Mesendoderm (in vitro differentiated cells): ENCODE measurements around the gene CMTM5.

Experiments
- DNase-seq: peaks from one replicate; pipeline ENCODE4 v3.0.0; 2013
- H2AK5ac ChIP-seq: 2 replicates; pipeline ENCODE4 v1.6.1; 2013; ENCODE audit warnings: low read length, inconsistent platforms
- H2BK120ac ChIP-seq: 2 replicates; pipeline ENCODE4 v1.6.1; 2013; ENCODE audit warnings: low read depth, mild to moderate bottlenecking, low read length, moderate library complexity, mixed read lengths
- H2BK15ac ChIP-seq: replicated peaks from 2 replicates; pipeline ENCODE4 v1.6.1; 2013; ENCODE audit warnings: low read depth, mild to moderate bottlenecking, moderate library complexity
- H2BK5ac ChIP-seq: 2 replicates; pipeline ENCODE4 v1.6.1; 2013; ENCODE audit warnings: low read length, inconsistent platforms
- H3K18ac ChIP-seq: 2 replicates; pipeline ENCODE4 v1.6.1; 2013; ENCODE audit warnings: mild to moderate bottlenecking, low read length, mixed read lengths
- H3K23ac ChIP-seq: one replicate; pipeline ENCODE4 v1.6.1; 2013; ENCODE audit warnings: low read length
- H3K27ac ChIP-seq: 2 replicates; pipeline ENCODE4 v1.5.1; 2013; ENCODE audit warnings: low read depth, mild to moderate bottlenecking, inconsistent platforms, low read length, moderate library complexity
- H3K27me3 ChIP-seq: 2 replicates; pipeline ENCODE4 v1.6.1; 2013; ENCODE audit warnings: low read length, control low read depth, mild to moderate bottlenecking, inconsistent platforms; ENCODE audit not compliant: insufficient read depth, poor library complexity
- H3K36me3 ChIP-seq: 2 replicates; pipeline ENCODE4 v1.6.1; 2013; ENCODE audit warnings: low read length, inconsistent platforms; ENCODE audit not compliant: control insufficient read depth, insufficient read depth
- H3K4ac ChIP-seq: one replicate; pipeline ENCODE4 v1.6.1; 2013; ENCODE audit warnings: low read depth, mild to moderate bottlenecking, low read length, moderate library complexity
- H3K4me1 ChIP-seq: 2 replicates; pipeline ENCODE4 v1.6.1; 2013; ENCODE audit warnings: low read depth, low read length, inconsistent platforms; ENCODE audit not compliant: control insufficient read depth
- H3K4me2 ChIP-seq: 2 replicates; pipeline ENCODE4 v1.6.1; 2013; ENCODE audit warnings: low read length
- H3K4me3 ChIP-seq: 2 replicates; pipeline ENCODE4 v1.5.1; 2013; ENCODE audit warnings: mild to moderate bottlenecking, low read length
- H3K56ac ChIP-seq: one replicate; pipeline ENCODE4 v1.6.1; 2013; ENCODE audit warnings: low read length
- H3K79me1 ChIP-seq: 2 replicates; pipeline ENCODE4 v1.6.1; 2013; ENCODE audit warnings: low read length, inconsistent platforms
- H3K79me2 ChIP-seq: 2 replicates; pipeline ENCODE4 v1.6.1; 2013; ENCODE audit warnings: mild to moderate bottlenecking, low read length; ENCODE audit not compliant: control insufficient read depth, insufficient read depth
- H3K9ac ChIP-seq: 2 replicates; pipeline ENCODE4 v1.6.1; 2013; ENCODE audit warnings: low read length, inconsistent platforms
- H4K5ac ChIP-seq: one replicate; pipeline ENCODE4 v1.6.1; 2013; ENCODE audit warnings: low read length
- H4K8ac ChIP-seq: one replicate; pipeline ENCODE4 v1.6.1; 2013; ENCODE audit warnings: low read depth, mild to moderate bottlenecking, control low read depth, low read length, moderate library complexity
- WGBS: extraction: QIAGEN DNeasy Blood & Tissue Kit; methylation state at CpG from one replicate; pipeline ENCODE4 v1.1.7; 2013; ENCODE audit warnings: low lambda C conversion rate, missing lambda C conversion rate; ENCODE audit not compliant: insufficient coverage; ENCODE audit errors: extremely low coverage; 5-methylcytosine and 5-hydroxymethylcytosine counted together

Gene CMTM5

DNA sequence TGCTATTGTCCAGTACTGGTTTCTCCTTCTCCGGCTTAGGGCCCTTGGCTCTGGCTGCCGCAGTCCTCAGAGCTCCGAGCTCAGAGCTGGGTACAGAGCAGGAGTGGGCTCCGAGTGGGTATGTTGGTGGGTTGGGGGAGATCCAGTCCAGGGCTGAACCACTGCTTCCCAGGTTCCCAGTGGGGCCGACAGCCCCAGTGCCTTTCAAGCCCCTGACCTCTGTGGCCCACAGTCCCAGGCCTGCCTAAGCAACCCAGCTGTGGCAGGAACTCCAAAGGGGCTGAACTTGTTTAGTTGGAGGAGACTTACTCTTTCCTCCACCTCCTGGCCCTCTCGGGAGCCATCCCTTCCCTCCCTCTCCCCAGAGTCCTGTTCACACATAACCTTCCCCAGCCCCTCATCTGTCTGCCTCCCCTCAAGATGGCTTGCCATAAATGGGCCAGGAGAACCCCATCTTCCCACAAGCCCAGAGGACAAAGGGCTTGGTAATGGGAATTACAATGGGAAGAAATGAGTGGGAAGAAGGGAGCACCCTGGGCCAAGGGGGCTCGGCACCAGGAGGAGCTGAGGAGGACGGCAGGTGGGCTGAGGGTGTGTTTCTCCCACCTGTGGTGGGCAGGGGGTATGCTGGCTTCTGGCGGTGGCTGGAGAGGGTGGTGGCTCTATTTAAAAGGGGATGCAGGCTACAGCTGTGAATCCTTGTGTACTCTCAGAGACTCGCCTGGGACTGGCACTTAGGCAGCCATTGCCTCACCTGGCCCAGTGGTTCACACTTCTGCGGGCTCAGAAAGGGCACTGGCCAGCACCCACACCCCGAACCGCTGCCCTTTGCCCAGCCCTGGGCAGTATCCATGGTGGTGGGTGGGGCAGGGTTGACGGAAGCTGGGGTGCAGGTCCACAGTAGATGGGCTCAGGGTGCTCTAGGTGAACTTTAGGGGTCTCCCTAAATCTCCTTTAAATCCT is 35.0 kb downstream of the CMTM5 start:
- H4K8ac ChIP-seq = no peak overlapping the region
- WGBS = no CpG with 5 or more reads among the region's 14 CpGs

DNA sequence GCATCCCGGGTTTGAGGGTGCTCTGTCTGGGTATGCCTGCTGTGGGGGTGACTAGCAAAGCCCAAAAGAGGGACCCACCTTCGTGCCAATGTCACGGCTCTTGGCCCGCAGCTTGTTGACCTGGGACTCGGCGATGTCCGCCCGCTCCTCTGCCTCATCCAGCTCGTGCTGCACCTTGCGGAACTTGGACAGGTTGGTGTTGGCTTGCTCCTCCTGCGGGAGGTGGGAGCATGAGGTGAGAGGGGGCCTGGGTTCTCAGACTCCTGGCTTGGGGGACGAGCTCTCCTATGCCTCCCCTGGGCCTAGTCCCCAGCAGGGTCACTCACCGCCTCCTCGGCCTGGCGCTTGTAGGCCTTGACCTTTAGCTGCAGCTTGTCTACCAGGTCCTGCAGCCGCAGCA is 36.8 kb downstream of the CMTM5 start:
- Histone ChIP-seq H2BK5ac (no peak overlapping the region), H2AK5ac (no peak overlapping the region), H3K27ac (no peak overlapping the region), H3K9ac (no peak overlapping the region), H3K23ac (no peak overlapping the region), H3K27me3 (no peaks in the 10 kb centered on the region), H3K4me2 (no peak overlapping the region), H3K4me3 (no peak overlapping the region), H3K18ac (no peak overlapping the region), H3K79me2 (no peaks in the 10 kb centered on the region), H4K8ac (no peak overlapping the region), H3K4me1 (no peaks in the 10 kb centered on the region), H3K79me1 (no peaks in the 10 kb centered on the region), H4K5ac (no peak overlapping the region), H2BK120ac (no peak overlapping the region), H3K56ac (no peak overlapping the region), H2BK15ac (no peak overlapping the region), H3K36me3 (no peaks in the 10 kb centered on the region), H3K4ac (no peak overlapping the region)
- DNase-seq = no peak
- WGBS = no CpG with 5 or more reads among the region's 16 CpGs

More for the DNA sequence above, 35.0 kb downstream of the CMTM5 start:
- Histone ChIP-seq H3K4me2 (no peak overlapping the region), H3K4me1 (no peaks in the 10 kb centered on the region), H3K27ac (no peak overlapping the region), H3K56ac (no peak overlapping the region), H2AK5ac (no peak overlapping the region), H3K27me3 (no peaks in the 10 kb centered on the region), H3K23ac (no peak overlapping the region), H3K4ac (no peak overlapping the region), H2BK15ac (no peak overlapping the region), H3K9ac (no peak overlapping the region), H2BK5ac (no peak overlapping the region), H4K5ac (no peak overlapping the region), H2BK120ac (no peak overlapping the region), H3K79me2 (no peaks in the 10 kb centered on the region), H3K79me1 (no peaks in the 10 kb centered on the region), H3K4me3 (no peak overlapping the region), H3K18ac (no peak overlapping the region), H3K36me3 (no peaks in the 10 kb centered on the region)
- DNase-seq = no peak

DNA sequence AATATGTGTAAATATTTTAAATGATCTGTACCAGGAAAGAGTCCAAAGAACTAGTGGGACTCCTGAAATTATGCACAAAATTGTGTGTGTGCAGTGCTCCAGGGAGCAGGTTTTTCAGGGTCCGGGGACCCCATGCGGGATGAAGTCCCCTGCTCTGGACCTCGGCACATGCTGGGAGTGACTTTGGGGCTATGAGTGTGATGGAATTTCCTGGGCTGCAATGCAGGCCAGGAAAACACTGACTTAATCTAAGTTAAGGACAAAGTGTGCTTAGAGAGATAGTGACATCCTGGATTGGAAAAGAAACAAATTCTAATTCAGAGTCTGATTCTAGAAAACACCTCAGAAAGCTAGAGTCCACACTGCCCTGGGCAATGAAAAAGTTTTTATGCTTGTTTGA is 37.4 kb downstream of the CMTM5 start:
- no peak overlapping the region for H3K4ac ChIP-seq
- no peak overlapping the region for H3K4me2 ChIP-seq
- H3K4me3 ChIP-seq = no peak overlapping the region
- no peak overlapping the region for H3K23ac ChIP-seq
- no peak overlapping the region for H3K18ac ChIP-seq
- no peaks in the 10 kb centered on the region for H3K27me3 ChIP-seq
- no peaks in the 10 kb centered on the region for H3K79me2 ChIP-seq
- no peak overlapping the region for H4K5ac ChIP-seq
- H2AK5ac ChIP-seq = no peak overlapping the region
- no peaks in the 10 kb centered on the region for H3K36me3 ChIP-seq
- no peak overlapping the region for H2BK5ac ChIP-seq
- H3K56ac ChIP-seq = no peak overlapping the region
- no peaks in the 10 kb centered on the region for H3K79me1 ChIP-seq
- no peak overlapping the region for H2BK120ac ChIP-seq
- no peak overlapping the region for H3K9ac ChIP-seq
- no peaks in the 10 kb centered on the region for H3K4me1 ChIP-seq
- no CpG with 5 or more reads among the region's 3 CpGs for WGBS
- no peak overlapping the region for H4K8ac ChIP-seq
- no peak for DNase-seq
- H3K27ac ChIP-seq = no peak overlapping the region
- no peak overlapping the region for H2BK15ac ChIP-seq

DNA sequence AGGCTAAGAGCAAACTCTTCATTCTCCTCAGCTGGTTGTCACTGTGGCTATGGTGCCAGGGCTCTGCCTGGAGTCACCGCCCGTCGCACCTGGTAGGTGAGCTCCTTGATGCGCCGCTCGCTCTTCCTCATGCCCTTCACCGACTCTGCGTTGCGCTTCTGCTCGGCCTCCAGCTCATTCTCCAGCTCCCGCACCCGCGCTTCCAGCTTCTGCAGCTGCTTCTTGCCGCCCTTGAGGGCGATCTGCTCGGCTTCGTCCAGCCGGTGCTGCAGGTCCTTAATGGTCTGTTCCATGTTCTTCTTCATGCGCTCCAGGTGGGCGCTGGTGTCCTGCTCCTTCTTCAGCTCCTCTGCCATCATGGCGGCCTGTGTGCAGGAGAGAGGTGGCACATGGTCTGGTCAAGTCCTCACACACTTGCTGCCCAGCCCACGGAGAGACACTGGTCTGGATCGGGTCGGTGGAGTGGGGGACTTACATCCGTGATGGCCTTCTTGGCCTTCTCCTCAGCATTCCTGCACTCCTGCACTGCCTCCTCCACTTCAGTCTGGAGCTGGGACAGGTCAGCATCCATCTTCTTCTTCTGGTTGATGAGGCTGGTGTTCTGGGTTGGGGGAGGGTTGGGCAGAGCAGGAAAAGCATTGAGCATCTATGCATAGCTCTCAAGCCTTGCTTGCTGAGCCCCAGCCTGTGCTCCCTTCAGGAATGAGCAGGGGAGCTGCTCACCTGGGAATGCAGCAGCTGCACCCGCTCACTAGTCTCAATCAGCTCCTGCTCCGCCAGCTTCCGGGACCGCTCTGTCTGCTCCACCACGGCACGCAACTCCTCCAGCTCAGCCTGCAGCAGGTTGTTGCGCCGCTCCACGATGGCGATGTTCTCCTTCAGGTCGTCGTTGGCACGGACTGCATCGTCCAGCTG is 38.3 kb downstream of the CMTM5 start:
- H3K4me3 ChIP-seq = no peak overlapping the region
- no peaks in the 10 kb centered on the region for H3K79me1 ChIP-seq
- no peaks in the 10 kb centered on the region for H3K79me2 ChIP-seq
- H2AK5ac ChIP-seq = no peak overlapping the region
- H3K27me3 ChIP-seq = no peaks in the 10 kb centered on the region
- no peak for DNase-seq
- H2BK120ac ChIP-seq = no peak overlapping the region
- H3K4me2 ChIP-seq = no peak overlapping the region
- no peak overlapping the region for H2BK15ac ChIP-seq
- no peaks in the 10 kb centered on the region for H3K4me1 ChIP-seq
- no peaks in the 10 kb centered on the region for H3K36me3 ChIP-seq
- H3K4ac ChIP-seq = no peak overlapping the region
- WGBS = no CpG with 5 or more reads among the region's 39 CpGs
- H3K56ac ChIP-seq = no peak overlapping the region
- H3K9ac ChIP-seq = no peak overlapping the region
- no peak overlapping the region for H3K18ac ChIP-seq
- no peak overlapping the region for H4K5ac ChIP-seq
- H2BK5ac ChIP-seq = no peak overlapping the region
- H4K8ac ChIP-seq = no peak overlapping the region
- no peak overlapping the region for H3K27ac ChIP-seq
- no peak overlapping the region for H3K23ac ChIP-seq

DNA sequence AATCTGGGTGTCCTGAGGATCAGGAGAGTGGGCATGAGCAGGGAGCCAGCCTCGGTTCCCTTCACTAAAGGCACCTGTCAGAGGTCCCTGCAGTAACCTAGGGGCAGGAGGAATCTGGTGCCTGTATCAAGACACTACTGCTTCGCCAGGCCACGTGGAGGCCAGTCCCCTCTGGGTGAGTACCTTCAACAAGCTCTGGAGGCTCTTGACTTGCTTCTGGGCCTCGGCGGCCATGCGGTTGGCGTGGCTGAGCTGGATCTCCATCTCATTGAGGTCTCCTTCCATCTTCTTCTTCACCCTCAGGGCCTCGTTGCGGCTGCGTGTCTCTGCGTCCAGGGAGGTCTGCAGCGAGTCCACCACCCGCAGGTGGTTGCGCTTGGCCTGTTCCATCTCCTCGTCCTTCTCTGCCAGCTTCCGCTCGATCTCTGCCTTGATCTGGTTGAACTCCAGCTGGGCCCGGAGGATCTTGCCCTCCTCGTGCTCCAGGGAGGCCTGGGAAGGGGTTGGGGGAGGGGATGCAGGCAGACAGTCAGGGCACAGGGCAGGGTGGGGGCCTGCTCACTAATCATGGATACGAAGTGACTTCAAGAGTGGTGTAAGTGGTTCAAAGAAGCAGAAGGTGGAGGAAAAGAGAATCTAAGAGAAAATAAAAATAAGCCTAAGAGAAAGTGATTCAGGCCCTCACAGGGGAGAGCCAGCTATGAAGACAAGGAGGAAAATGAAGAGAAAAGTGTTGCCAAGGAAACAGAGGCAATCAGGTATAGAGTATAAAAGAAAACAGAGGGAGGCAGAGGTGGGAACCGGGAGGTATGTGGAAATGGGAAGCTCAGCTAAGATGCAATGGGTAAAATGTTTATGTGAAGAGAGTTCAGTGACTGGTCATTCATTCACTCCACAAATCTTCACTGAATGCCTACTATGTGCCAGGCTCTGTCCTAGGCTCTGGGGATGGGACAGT is 39.3 kb downstream of the CMTM5 start:
- Histone ChIP-seq H3K4me1 (no peaks in the 10 kb centered on the region), H2AK5ac (no peak overlapping the region), H3K23ac (no peak overlapping the region), H4K8ac (no peak overlapping the region), H3K79me2 (no peaks in the 10 kb centered on the region), H3K4me2 (no peak overlapping the region), H3K27me3 (no peaks in the 10 kb centered on the region), H3K9ac (no peak overlapping the region), H3K4ac (no peak overlapping the region), H3K36me3 (no peaks in the 10 kb centered on the region), H2BK120ac (no peak overlapping the region), H3K4me3 (no peak overlapping the region), H3K56ac (no peak overlapping the region), H2BK15ac (no peak overlapping the region), H3K79me1 (no peaks in the 10 kb centered on the region), H3K18ac (no peak overlapping the region), H2BK5ac (no peak overlapping the region), H3K27ac (no peak overlapping the region), H4K5ac (no peak overlapping the region)
- no peak for DNase-seq
- no CpG with 5 or more reads among the region's 21 CpGs for WGBS
